ENCODE data around the gene NUP93. TPM values are rescaled to one million over a fixed set of nuclear protein-coding genes. Genes with fewer than 3 reads are reported as not detected.
"Not testable (repeated sequence)": the region's sequence is repeated elsewhere in the genome, so short reads cannot be mapped to it uniquely, and the experiment has no call there.

NUP93 gene
- total RNA-seq, 5 donors from 2014 or later (not counting 1 experiment from before 2014, with no cell fraction given), result 52.6 to 72.4 (median 60.5) TPM

- Histone ChIP-seq H3K4me1 (ENCODE audit: control insufficient read depth in 1 of 2, extremely low read depth in 1 of 2, insufficient read depth in 2 of 2, low read length in 2 of 2) (no peaks in the 10 kb centered on the region), H3K4me3 (ENCODE audit: control insufficient read depth in 1 of 2, extremely low read depth in 1 of 2, low read length in 1 of 2) (no peak overlapping the region), H3K9me3 (no peaks in the 10 kb centered on the region), H3K36me3 (ENCODE audit: control insufficient read depth in 2 of 2, extremely low read depth in 1 of 2, insufficient read depth in 1 of 2, low read length in 1 of 2) (no peaks in the 10 kb centered on the region), H3K27ac (ENCODE audit: low read length) (no peak overlapping the region), H3K27me3 (replicated peaks in 1 of 2; ENCODE audit: control insufficient read depth in 2 of 2, extremely low read depth in 1 of 2, insufficient read depth in 2 of 2, low read length in 1 of 2) (no peaks in the 10 kb centered on the region)
- H3K4me1 Mint-ChIP-seq, result peaks cover 0 to 7% (median 0%) of the 10 kb centered on the region in 3 donors
- WGBS (ENCODE audit: insufficient coverage), result 43% methylated on average over 1 of the region's 3 CpGs
- ATAC-seq (replicated peaks in 1 of 4) (no peak), DNase-seq (no peak)
- no peak overlapping the region for H3K27ac Mint-ChIP-seq
- H3K9me3 Mint-ChIP-seq, result no peaks in the 10 kb centered on the region
- CTCF ChIA-PET, result interaction anchor here (0.6 to 1.7 kb wide), 5 partner anchors 19 to 388 kb away, joined by 3 to 5 read pairs (median 3); no protein-coding TSS in a partner anchor
- H3K36me3 Mint-ChIP-seq, result peaks cover 5% of the 10 kb centered on the region
- H3K27me3 Mint-ChIP-seq, result no peaks in the 10 kb centered on the region
- POLR2A ChIA-PET, result interaction anchor here in 1 of 2 donors (0.7 kb wide), 1 partner anchor 144 kb away, joined by 6 read pairs; no protein-coding TSS in a partner anchor
- H3K4me3 Mint-ChIP-seq, result no peak overlapping the region
These were observed 65.1 kb downstream of the NUP93 start for GRCh38 chr16:56795011-56795410.

GRCh38 chr16:56797038-56797437 is 67.1 kb downstream of the NUP93 start:
- H3K4me3 ChIP-seq (ENCODE audit: control insufficient read depth in 1 of 2, extremely low read depth in 1 of 2, low read length in 1 of 2); ATAC-seq (replicated peaks in 1 of 4); CTCF ChIA-PET; H3K4me1 ChIP-seq (ENCODE audit: control insufficient read depth in 1 of 2, extremely low read depth in 1 of 2, insufficient read depth in 2 of 2, low read length in 2 of 2); H3K9me3 ChIP-seq; H3K4me3 Mint-ChIP-seq; H3K36me3 ChIP-seq (ENCODE audit: control insufficient read depth in 2 of 2, extremely low read depth in 1 of 2, insufficient read depth in 1 of 2, low read length in 1 of 2); H3K27me3 Mint-ChIP-seq; H3K4me1 Mint-ChIP-seq; H3K36me3 Mint-ChIP-seq; H3K27ac Mint-ChIP-seq; DNase-seq; H3K27ac ChIP-seq (ENCODE audit: low read length); H3K27me3 ChIP-seq (replicated peaks in 1 of 2; ENCODE audit: control insufficient read depth in 2 of 2, extremely low read depth in 1 of 2, insufficient read depth in 2 of 2, low read length in 1 of 2); H3K9me3 Mint-ChIP-seq: not testable (repeated sequence)
- POLR2A ChIA-PET, result interaction anchor here in 1 of 2 donors (0.7 kb wide), 1 partner anchor 9 kb away, joined by 3 read pairs; no protein-coding TSS in a partner anchor
- WGBS (ENCODE audit: insufficient coverage), result 100% methylated on average over 1 of the region's 2 CpGs

GRCh38 chr16:56797861-56798260 is 67.9 kb downstream of the NUP93 start:
- no peaks in the 10 kb centered on the region for H3K9me3 ChIP-seq
- no peak overlapping the region for H3K4me3 Mint-ChIP-seq
- DNase-seq, result no peak
- no peak overlapping the region for H3K27ac ChIP-seq (ENCODE audit: low read length)
- peaks cover 0 to 6% (median 0%) of the 10 kb centered on the region in 3 donors for H3K4me1 Mint-ChIP-seq
- CTCF ChIA-PET, result no interaction called here
- peaks cover 0 to 2% of the 10 kb centered on the region in 2 donors for H3K36me3 ChIP-seq (ENCODE audit: control insufficient read depth in 2 of 2, extremely low read depth in 1 of 2, insufficient read depth in 1 of 2, low read length in 1 of 2)
- WGBS (ENCODE audit: insufficient coverage), result no CpG with 5 or more reads among the region's 2 CpGs
- H3K27me3 ChIP-seq (replicated peaks in 1 of 2; ENCODE audit: control insufficient read depth in 2 of 2, extremely low read depth in 1 of 2, insufficient read depth in 2 of 2, low read length in 1 of 2), result no peaks in the 10 kb centered on the region
- H3K36me3 Mint-ChIP-seq, result peaks cover 5% of the 10 kb centered on the region
- no peaks in the 10 kb centered on the region for H3K9me3 Mint-ChIP-seq
- H3K27me3 Mint-ChIP-seq, result no peaks in the 10 kb centered on the region
- no peak overlapping the region for H3K27ac Mint-ChIP-seq
- POLR2A ChIA-PET, result interaction anchor here in 1 of 2 donors (0.7 kb wide), 1 partner anchor 8 kb away, joined by 3 read pairs; no protein-coding TSS in a partner anchor
- ATAC-seq (replicated peaks in 1 of 4), result no peak
- H3K4me3 ChIP-seq (ENCODE audit: control insufficient read depth in 1 of 2, extremely low read depth in 1 of 2, low read length in 1 of 2), result no peak overlapping the region
- H3K4me1 ChIP-seq (ENCODE audit: control insufficient read depth in 1 of 2, extremely low read depth in 1 of 2, insufficient read depth in 2 of 2, low read length in 2 of 2), result no peaks in the 10 kb centered on the region

GRCh38 chr16:56798955-56799354 is 69.0 kb downstream of the NUP93 start:
- Histone ChIP-seq H3K27me3 (replicated peaks in 1 of 2; ENCODE audit: control insufficient read depth in 2 of 2, extremely low read depth in 1 of 2, insufficient read depth in 2 of 2, low read length in 1 of 2) (no peaks in the 10 kb centered on the region), H3K4me3 (ENCODE audit: control insufficient read depth in 1 of 2, extremely low read depth in 1 of 2, low read length in 1 of 2) (no peak overlapping the region), H3K27ac (ENCODE audit: low read length) (no peak overlapping the region), H3K4me1 (ENCODE audit: control insufficient read depth in 1 of 2, extremely low read depth in 1 of 2, insufficient read depth in 2 of 2, low read length in 2 of 2) (no peaks in the 10 kb centered on the region), H3K36me3 (ENCODE audit: control insufficient read depth in 2 of 2, extremely low read depth in 1 of 2, insufficient read depth in 1 of 2, low read length in 1 of 2) (peaks cover 0 to 2% of the 10 kb centered on the region in 2 donors), H3K9me3 (no peaks in the 10 kb centered on the region)
- CTCF ChIA-PET, result no interaction called here
- no CpG with 5 or more reads among the region's 3 CpGs for WGBS (ENCODE audit: insufficient coverage)
- POLR2A ChIA-PET, result no interaction called here
- H3K27ac Mint-ChIP-seq, result no peak overlapping the region
- H3K4me3 Mint-ChIP-seq, result no peak overlapping the region
- no peaks in the 10 kb centered on the region for H3K9me3 Mint-ChIP-seq
- DNase-seq (no peak), ATAC-seq (replicated peaks in 1 of 4) (no peak)
- H3K4me1 Mint-ChIP-seq, result no peaks in the 10 kb centered on the region
- no peaks in the 10 kb centered on the region for H3K27me3 Mint-ChIP-seq
- H3K36me3 Mint-ChIP-seq, result peaks cover 7% of the 10 kb centered on the region

- peaks cover 14% of the 10 kb centered on the region for H3K36me3 Mint-ChIP-seq
- 100% methylated on average over 1 of the region's 1 CpG for WGBS (ENCODE audit: insufficient coverage)
- Histone ChIP-seq H3K27ac (ENCODE audit: low read length) (no peak overlapping the region), H3K9me3 (no peaks in the 10 kb centered on the region), H3K27me3 (replicated peaks in 1 of 2; ENCODE audit: control insufficient read depth in 2 of 2, extremely low read depth in 1 of 2, insufficient read depth in 2 of 2, low read length in 1 of 2) (no peaks in the 10 kb centered on the region), H3K4me3 (ENCODE audit: control insufficient read depth in 1 of 2, extremely low read depth in 1 of 2, low read length in 1 of 2) (no peak overlapping the region), H3K4me1 (ENCODE audit: control insufficient read depth in 1 of 2, extremely low read depth in 1 of 2, insufficient read depth in 2 of 2, low read length in 2 of 2) (no peaks in the 10 kb centered on the region), H3K36me3 (ENCODE audit: control insufficient read depth in 2 of 2, extremely low read depth in 1 of 2, insufficient read depth in 1 of 2, low read length in 1 of 2) (peaks cover 2 to 4% of the 10 kb centered on the region in 2 donors)
- no peak overlapping the region for H3K4me3 Mint-ChIP-seq
- CTCF ChIA-PET, result no interaction called here
- no peak for ATAC-seq (replicated peaks in 1 of 4)
- H3K4me1 Mint-ChIP-seq, result no peaks in the 10 kb centered on the region
- no peak overlapping the region for H3K27ac Mint-ChIP-seq
- POLR2A ChIA-PET, result no interaction called here
- H3K9me3 Mint-ChIP-seq, result no peaks in the 10 kb centered on the region
- no peaks in the 10 kb centered on the region for H3K27me3 Mint-ChIP-seq
- no peak for DNase-seq
These were observed 70.4 kb downstream of the NUP93 start for GRCh38 chr16:56800355-56800754.

- POLR2A ChIA-PET, result no interaction called here
- 67% methylated on average over 1 of the region's 3 CpGs for whole genome bisulfite sequencing (ENCODE audit: insufficient coverage)
- Histone ChIP-seq H3K4me1 (ENCODE audit: control insufficient read depth in 1 of 2, extremely low read depth in 1 of 2, insufficient read depth in 2 of 2, low read length in 2 of 2) (no peaks in the 10 kb centered on the region), H3K36me3 (ENCODE audit: control insufficient read depth in 2 of 2, extremely low read depth in 1 of 2, insufficient read depth in 1 of 2, low read length in 1 of 2) (peaks cover 14 to 18% of the 10 kb centered on the region in 2 donors), H3K4me3 (ENCODE audit: control insufficient read depth in 1 of 2, extremely low read depth in 1 of 2, low read length in 1 of 2) (no peak overlapping the region), H3K9me3 (no peaks in the 10 kb centered on the region), H3K27ac (ENCODE audit: low read length) (no peak overlapping the region), H3K27me3 (replicated peaks in 1 of 2; ENCODE audit: control insufficient read depth in 2 of 2, extremely low read depth in 1 of 2, insufficient read depth in 2 of 2, low read length in 1 of 2) (no peaks in the 10 kb centered on the region)
- CTCF ChIA-PET, result interaction anchor here in 1 of 2 donors (0.6 kb wide), 1 partner anchor 310 kb away, joined by 3 read pairs; no protein-coding TSS in a partner anchor
- Mint-ChIP-seq H3K36me3 (peaks cover 27% of the 10 kb centered on the region), H3K27ac (no peak overlapping the region), H3K4me3 (no peak overlapping the region), H3K4me1 (no peaks in the 10 kb centered on the region), H3K9me3 (no peaks in the 10 kb centered on the region), H3K27me3 (no peaks in the 10 kb centered on the region)
- no peak for ATAC-seq (replicated peaks in 1 of 4)
- no peak for DNase-seq
These were observed 71.8 kb downstream of the NUP93 start for GRCh38 chr16:56801762-56802161.

Measured in T-cell (primary cell).